DMS53 treated with DMSO at 0.1 percent for 48 hours (cell line): ENCODE measurements around the gene TSPAN4.

Experiments used
- DNase-seq: peaks from one replicate; lab custom pipeline; 2025; ENCODE audit not compliant: unreplicated experiment; lab: John Stamatoyannopoulos, UW

The TSPAN4 gene

GRCh38 chr11:803770-804598 is 38.7 kb upstream of the TSPAN4 start:
- DNase-seq: no peak

GRCh38 chr11:804599-804964 is 38.1 kb upstream of the TSPAN4 start:
- no peak for DNase-seq

DNA sequence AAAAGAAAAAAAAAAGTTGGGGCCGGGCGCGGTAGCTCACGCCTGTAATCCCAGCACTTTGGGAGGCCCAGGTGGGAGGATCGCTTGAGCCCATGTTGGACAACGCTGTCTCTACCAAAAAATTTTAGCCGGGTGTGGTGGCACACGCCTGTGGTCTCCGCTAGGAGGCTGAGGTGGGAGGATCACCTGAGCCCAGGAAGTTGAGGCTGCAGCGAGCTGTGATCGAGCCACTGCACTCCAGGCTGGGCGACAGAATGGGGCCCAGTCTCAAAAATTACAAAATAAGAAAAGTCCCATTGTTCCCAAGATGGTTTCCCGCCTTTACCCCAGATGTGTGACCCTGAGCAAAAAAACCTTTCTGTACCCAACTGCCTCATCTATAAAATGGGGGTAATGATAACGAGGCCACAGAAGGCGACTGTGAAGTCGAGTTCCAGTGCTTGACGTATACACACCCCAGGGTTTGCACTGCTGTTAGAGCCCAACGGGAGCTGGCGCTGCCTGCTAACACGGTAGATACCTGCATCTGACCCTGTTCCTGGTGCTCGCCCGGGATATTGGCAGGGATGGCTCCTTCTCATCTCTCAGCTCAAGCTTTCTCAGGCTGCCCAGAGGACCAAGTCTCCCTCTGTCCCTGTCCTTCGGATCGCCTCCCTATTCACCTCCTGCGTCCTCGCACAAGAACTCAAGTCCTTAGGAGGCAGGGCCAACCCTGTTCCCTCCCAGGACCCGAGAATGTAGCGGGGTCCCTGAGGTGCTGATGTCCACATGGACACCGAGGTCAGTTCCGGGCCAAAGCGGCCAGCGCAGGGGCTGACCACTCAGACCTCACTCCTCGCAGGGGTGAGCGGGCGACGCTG is 34.0 kb upstream of the TSPAN4 start:
- DNase-seq: no peak

DNA sequence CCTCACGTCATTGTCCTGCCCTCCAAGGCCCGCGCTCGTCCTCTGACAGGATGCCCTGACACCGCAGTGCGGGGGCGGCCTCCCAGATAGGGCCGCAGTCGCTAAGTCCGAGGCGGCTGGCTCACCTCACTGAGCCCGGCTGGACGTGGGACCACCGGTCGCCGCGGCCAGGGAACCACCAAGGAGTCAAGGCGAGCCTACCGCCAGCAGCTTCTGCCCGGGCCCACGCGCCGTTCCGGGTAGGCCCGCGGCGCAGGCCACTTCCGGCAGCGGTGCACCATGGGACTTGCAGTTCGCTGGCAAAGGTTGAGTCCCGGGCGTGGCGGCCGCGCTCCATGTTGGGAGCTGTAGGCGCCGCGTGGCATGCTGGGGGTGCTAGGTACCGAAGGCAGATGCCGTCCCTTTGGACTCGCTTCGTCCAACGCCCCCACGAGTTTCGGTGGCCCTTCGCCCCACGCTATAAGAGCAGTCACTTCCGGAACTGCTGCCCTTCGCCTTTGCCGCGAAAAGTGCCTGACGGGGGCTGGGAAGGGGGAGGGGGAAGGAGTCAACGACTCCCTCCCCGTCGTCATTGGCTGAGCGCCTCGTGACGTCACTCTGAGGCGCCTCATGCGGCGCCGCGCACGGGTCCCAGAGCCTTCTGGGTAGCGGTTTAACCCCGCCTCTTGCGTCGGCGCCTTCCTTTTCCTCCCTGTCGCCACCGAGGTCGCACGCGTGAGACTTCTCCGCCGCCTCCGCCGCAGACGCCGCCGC is 33.2 kb upstream of the TSPAN4 start, which contains the start of gene RPLP2:
Gene RPLP2, plus strand, starts transcription at position 681 of the 753 bp plus-strand sequence. CDS start 268 bp downstream, outside the sequence.
- peak; percentile 97 for DNase-seq

DNA sequence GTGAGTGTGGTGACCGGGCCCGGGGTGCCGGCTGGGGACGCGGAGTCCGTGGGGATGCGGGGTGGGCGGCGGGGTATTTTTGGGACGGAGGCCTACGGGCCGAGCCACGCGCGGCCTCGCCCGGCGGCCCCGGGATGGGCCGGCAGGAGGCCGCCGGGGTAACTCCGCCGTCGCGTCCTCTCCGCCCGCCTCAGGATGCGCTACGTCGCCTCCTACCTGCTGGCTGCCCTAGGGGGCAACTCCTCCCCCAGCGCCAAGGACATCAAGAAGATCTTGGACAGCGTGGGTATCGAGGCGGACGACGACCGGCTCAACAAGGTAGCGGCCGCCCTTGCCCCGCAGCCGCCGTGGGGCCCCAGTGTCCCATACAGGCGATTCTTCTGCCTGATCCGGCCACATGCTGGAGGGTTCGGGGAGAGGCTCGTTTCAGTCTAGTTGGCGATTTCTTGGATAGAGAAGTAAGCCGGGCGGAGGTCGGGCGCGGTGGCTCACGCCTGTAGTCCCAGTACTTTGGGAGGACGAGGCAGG is 32.5 kb upstream of the TSPAN4 start:
- no peak for DNase-seq

GRCh38 chr11:811446-812245 is 31.0 kb upstream of the TSPAN4 start:
- no peak for DNase-seq

DNA sequence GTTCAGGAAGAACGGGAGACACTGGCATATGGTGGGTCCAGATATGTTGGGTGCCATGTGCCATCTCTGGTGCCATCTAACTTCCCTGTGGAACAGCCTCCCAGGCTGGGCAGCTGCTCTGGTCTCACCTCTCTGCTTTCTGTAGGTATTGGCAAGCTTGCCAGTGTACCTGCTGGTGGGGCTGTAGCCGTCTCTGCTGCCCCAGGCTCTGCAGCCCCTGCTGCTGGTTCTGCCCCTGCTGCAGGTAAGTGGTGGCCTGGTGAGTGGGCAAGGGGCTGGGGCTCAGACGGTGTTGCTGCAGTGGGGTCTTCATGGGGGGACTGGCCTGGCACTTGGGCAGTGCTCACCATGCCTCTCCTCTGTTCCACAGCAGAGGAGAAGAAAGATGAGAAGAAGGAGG is 30.3 kb upstream of the TSPAN4 start:
- no peak for DNase-seq

DNA sequence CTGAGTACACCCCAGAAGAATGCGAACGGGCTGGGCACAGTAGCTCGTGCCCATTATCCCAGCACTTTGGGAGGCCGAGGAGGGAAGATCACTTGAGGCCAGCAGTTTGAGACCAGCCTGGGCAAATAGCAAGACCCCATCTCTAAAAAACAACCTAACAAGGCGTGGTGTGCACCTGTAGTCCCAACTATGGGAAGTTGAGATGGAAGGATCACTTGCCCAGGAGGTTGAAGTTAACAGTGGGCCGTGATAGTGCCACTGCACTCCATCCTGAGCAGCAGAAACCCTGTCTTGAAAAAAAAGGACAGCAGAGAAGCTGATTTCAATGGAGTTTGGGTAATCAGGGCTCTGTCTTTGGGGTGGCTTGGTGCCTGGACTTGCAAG is 29.6 kb upstream of the TSPAN4 start:
- DNase-seq: no peak

DNA sequence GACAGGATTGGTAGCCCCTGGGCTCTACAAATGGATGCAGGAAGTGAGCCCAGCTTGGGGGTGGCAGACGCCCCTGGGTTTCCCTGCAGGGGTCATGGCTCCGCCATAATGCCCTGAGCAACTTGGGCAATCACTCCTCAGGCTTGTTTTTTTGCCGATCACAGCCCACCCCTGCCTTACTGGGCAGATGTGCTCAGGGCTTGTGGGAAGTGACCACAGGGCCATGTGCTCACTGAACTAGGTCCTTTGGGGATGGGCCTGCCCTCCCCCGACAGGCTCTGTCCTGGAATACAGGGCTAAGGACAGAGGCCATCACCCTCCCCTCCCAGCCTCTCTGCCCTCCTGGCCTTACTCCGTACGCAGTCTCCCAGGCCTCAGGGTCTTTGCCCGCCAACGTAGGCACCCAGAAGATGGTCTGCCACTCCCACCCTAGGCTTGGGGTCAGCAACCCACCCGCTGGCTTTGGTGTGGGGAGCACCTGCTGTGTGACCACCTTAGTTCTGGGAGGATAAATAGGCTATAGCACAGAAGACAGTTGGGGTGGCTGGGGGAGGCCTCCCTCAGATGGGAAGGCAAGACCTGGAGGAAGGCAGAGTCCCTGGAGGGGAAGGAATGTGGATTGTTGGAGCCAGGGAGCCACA is 29.1 kb upstream of the TSPAN4 start:
- DNase-seq: no peak

DNA sequence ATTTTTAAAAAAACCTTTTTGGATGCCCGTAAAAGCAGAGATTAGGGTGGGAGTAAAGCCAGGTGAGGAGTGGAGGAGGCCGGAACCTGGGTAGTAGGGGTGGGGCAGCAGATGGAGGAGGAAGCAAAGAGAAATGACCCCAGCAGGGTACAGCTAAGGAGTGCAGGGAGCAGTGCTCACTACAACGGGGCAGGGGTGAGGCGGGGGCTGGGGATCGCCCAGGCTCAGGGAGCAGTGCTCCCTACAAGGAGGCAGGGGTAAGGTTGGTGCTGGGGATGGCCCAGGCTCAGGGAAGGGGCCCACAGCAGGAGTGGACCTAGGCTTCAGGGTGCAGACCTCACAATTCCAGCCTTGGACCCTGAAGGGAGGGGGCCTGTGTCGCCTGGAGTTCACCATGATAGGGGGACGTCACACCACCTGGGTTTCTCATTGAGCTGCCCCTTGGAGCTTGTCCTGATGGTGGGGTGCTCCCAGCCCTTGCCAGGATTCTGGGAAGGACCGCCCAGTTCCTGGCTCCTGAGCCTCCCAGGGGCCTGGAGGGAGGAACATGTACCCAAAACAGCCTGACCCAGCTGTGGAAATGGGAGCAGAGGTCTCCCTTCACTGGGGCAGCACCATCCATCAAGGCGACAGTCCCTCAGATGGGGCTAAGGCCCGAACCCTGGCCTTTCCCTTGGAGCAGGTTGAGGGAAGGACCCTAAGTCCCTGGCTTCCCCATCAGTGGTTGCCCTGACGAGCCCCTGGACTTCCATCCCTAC is 26.8 kb upstream of the TSPAN4 start:
- DNase-seq: no peak

- no peak for DNase-seq
Measured at GRCh38 chr11:816433-816779, 26.2 kb upstream of the TSPAN4 start.

DNA sequence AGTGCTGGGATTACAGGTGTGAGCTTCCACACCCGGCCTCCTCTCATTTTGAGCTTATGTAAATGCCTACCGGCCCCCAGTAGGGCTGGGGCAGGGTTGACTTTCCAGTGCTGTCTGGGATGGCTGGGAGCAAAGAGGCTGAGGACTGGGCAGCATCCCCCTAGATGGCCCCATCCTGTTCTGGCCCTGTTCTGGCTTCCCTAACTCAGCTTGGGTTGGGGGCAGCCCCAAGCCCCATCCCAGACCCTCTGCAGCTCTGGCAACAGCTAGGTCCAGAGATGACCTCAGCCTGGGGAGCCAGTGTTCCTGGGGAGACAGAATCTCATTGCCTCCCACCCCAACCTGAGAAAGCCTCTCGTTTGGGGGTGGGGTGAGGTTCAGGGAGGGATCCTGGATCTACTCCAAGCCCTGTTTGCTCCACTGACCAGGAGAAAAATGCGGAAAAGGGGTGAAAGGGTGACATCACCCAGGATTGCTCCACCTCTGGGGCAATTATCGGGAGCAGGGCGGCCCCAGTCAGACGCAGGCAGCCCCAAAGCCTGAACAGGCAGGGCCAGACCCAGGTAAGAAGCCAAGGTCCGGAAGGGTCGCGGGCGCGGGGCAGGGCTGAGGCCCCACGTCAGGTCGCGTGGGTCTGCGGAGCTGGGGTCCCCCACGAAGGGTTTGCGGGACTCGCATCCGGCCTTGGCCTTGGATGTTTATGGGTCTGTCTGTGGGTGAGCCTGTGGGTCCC is 24.1 kb upstream of the TSPAN4 start, which contains the start of gene PNPLA2:
Gene PNPLA2, plus strand, starts transcription at position 519 of the 733 bp plus-strand sequence. CDS start 805 bp downstream, outside the sequence.
- no peak for DNase-seq

- DNase-seq: peak; percentile 82
Measured at GRCh38 chr11:819129-819931, 23.3 kb upstream of the TSPAN4 start.

DNA sequence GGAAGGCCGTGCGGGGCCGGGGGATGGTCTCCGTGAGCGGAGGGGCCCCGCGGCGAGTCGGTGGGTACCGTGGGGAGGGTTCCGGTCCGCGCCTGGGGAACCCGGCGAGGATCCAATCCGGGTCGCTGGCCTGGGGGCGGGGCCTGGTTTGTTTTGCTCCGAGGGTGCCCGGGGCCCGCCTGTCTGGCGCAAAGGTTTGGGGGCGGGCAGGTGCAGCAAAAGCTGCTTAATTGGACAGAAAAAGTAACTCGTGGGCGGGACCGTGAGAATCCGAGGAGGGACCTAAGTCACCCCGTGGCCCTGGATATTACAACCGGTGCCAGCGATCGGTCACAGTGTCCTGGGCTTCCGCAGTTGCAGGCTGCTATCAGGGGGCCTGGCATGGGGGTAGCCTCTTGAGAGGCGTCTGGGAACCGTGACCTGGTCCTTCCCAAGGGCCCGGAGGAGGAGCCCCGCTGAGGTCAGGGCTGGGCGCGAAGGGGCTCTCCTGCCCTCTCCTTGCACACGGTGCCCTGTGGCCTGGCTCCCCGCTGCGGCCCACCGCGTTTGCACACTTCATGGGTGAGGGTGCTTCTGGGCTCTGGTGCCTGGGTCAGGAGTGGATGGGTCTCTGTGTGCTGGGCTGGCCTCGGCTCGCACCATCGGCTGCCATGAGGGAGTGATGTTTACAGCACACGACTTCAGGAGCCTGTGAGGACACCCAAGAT is 22.6 kb upstream of the TSPAN4 start:
- DNase-seq: peak; percentile 94

GRCh38 chr11:820655-821511 is 21.8 kb upstream of the TSPAN4 start:
- peak; percentile 37 for DNase-seq
